ENCODE results near the gene AKAP6.

Gene AKAP6

DNA sequence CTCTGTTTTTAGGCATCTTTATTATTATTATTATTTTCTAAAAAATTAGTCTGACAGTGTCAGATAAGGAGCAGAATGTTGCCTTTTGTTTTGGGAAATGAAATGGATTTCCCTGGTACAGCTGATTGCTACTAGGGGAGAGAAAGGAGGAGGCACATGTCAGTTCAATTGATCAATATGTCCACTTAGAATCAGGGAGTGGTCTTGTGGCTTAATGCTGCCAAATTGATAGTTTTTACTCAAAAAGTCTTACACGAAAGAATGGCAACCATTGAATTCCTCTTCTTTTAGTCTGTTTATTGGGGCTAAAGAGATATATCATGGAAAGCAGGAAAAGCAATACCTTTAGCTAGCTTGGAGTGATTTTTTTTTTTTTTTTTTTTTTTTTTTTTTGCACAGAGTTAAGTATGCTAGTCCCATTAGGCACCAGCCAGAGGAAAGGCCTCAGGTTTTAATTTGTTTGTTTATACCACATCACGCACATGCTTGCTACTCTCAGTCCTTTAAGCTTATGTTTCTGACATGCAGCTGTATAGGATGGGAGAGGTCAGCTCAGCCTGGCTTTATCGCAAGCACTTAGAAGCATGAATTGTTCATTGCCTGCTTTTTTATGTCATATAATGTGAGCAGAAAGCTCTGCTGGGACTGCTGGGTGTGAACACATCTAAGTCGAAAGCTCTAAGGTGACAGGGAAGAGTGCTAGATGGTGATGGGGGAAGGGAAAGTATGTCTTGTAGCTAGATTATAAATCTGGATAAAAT is 1.4 kb downstream of the AKAP6 start:
- no peak for DNase-seq

DNA sequence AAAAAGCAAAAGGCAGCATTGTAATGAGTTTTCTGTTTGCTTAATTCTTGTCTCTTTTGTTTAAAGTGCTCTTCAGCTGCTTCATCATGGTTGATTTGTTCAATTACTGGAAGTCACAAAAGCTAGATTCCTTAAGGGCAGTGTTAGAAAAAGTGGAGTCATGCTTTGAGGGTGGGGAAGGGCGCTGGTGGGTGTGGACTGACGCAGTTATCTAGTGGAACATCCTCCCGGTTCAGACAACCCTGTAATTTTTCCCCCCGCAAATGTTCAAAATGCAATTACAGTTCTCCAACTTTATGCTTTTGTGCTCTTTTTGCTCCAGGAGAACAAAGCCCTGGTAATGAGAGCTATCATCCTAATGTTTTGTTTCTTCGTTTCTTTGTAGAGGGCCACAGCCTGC is 2.1 kb downstream of the AKAP6 start:
- DNase-seq, result no peak

- no peak for DNase-seq
Observed at GRCh38 chr14:32332415-32333316, 3.6 kb downstream of the AKAP6 start.

GRCh38 chr14:32336702-32337101 is 7.6 kb downstream of the AKAP6 start:
- DNase-seq, result no peak

GRCh38 chr14:32337759-32338158 is 8.7 kb downstream of the AKAP6 start:
- DNase-seq, result no peak

DNA sequence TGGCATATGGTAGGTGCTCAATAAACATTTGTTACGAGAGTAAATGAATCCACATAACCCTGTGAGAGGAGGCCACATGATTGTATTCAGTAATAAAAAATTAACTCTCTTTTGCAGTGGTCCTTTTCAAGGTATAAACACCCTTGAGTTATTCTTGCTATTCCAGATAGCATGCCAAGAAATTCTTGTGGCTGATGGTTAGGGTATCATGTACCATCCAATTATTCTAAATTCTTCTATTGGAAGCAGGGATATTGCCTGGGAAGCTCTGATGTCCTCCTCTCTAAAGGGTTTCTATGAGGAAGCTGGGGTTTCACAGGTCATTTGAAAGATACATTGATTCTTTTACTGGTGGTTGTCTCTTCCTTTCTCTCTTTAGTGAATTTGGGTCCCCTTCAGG is 10.1 kb downstream of the AKAP6 start:
- no peak for DNase-seq

- DNase-seq, result no peak
Observed at GRCh38 chr14:32341947-32342846, 13.1 kb downstream of the AKAP6 start.

DNA sequence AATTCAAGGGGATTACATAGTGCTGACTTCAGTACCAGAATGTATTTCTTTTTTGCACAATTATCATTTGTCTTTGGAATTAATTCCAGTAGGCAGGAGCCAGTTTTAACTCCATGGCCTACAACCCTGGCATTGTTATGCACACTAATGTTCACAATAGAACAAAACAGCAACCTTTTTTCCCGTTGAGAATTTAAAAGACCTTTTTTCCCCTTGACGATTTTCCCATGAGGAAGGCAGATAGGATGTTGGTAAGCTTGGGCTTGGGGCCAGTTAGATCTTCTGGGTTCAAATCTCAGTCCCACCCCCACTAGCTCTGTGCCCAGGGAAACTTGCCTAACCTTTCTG is 13.7 kb downstream of the AKAP6 start:
- DNase-seq, result no peak

GRCh38 chr14:32343926-32344430 is 14.9 kb downstream of the AKAP6 start:
- DNase-seq, result no peak

GRCh38 chr14:32345311-32345791 is 16.3 kb downstream of the AKAP6 start:
- DNase-seq, result peak; percentile 68

DNA sequence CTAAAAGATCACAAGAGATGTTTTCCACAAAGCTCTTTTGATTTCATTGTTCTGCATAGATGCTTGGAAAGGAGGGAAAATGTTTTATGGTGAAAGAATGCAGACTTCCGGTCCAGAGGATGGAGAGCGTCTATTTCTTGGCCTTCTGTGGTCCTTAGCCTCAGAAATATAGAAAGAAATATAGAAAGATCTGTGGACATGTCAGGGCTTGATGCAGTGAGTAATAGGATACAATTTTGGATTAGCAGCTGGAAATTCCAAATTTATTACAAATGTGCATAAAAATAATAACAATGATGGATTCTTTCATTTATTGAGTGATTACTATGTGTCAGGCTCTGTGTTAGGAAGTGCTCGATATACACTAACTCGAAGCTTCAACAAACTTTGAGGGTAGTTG is 20.2 kb downstream of the AKAP6 start:
- no peak for DNase-seq

DNA sequence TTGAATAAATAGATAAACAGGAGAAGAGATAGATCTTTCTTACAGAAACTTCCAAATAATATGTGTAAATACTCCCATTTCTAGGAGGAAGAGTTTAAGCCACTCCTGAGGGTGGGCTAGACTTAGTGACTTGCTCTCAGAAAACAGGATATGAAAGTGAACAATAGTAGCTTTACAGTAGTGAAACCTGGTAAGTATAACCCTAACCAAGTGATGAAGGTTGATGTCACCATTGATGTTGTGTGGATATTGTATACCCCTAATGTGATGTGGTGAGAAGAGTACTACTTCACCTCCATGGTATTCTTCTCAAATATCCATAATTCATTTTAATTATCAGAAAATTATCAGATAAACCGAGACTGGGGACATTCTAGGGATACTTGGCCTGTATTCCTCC is 20.9 kb downstream of the AKAP6 start:
- DNase-seq, result no peak

GRCh38 chr14:32352631-32353030 is 23.5 kb downstream of the AKAP6 start:
- DNase-seq, result no peak

GRCh38 chr14:32354716-32355115 is 25.6 kb downstream of the AKAP6 start:
- no peak for DNase-seq

- DNase-seq, result no peak
Observed at GRCh38 chr14:32358781-32359180, 29.7 kb downstream of the AKAP6 start.

DNA sequence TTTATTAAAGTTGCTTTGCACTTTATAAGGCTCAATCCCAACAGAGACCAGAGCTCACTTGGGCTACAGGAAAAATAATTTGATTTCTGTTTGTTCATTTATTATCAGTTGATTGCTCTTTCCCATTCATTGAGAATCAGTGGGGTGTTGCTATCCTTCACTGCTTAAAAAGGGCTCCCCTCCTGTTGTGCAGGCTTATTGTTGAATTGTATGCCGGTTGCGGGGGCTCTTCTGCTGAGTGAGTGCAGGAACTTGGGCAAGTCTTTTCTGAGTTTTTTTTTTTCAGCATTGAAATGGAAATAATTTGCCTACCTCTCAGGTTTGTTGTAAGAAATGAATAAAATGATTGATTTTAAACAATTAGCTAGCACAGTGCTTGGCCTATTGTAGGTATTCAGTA is 32.6 kb downstream of the AKAP6 start:
- DNase-seq, result no peak

DNA sequence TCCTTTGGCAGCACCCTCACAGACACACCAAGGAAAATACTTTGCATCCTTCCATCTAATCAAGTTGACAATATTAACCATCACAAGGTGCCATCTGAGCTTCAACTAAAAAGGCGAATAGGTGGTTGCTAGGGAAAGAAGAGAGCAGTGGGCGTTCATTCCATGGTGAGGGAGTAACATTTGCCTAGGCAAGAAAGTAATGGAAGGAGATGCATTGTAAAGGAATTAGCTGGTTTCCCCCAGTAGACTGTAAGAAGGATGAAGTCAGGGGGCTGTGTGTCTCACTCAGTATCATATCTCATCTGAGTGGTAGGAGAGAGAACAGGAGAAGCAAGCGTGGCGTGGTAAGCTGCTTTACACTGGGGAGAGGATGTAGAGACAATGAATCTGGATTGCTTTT is 34.7 kb downstream of the AKAP6 start:
- DNase-seq, result no peak

DNA sequence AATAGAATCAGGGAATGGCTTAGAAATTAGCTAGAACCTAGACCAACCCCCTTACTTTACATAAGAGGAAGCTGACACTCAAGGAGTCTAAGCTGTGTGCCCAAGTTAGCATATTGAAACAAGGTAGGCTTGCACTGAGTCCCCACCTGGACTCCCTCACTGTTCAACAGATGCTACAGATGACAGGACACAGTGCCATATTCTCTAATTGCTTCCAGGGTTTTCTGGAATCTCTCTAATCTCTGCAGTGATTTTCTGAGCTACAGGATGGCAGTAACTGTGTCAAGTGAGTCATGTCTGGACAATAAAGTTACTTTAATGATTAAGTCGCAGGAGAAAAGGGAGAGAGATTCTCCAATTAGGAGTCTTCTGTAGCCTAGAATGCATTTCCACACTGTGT is 35.8 kb downstream of the AKAP6 start:
- DNase-seq, result peak; percentile 56

DNA sequence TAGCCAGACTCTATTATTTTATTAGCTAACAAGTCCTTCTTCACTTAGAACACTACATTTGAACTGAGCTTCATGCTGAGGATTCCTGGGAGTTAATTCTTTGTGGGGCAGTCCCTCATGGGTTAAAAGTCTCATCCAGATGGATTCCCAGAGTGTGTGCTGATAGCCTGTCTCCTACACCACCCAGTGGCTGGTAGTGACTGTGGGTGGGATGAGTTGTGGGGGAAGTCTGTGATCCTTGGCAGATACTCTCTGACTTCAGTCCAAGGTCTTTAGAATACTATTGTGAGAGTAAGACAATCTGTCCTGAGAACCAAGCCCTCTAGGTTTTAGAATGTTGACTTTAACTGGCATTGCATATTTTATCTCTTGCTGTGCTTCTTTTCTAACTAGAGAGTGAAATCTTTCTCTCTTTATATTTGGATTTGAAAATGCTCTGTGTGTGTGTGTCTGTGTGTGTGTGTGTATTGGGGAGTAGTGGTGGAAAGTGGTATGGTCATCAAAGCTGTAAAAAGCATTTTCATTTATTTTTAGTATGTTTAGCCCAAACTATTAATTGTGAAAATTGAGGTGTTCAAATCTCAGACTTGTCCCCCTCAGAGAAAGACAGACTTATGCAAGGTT is 37.3 kb downstream of the AKAP6 start:
- DNase-seq, result peak; percentile 61

DNA sequence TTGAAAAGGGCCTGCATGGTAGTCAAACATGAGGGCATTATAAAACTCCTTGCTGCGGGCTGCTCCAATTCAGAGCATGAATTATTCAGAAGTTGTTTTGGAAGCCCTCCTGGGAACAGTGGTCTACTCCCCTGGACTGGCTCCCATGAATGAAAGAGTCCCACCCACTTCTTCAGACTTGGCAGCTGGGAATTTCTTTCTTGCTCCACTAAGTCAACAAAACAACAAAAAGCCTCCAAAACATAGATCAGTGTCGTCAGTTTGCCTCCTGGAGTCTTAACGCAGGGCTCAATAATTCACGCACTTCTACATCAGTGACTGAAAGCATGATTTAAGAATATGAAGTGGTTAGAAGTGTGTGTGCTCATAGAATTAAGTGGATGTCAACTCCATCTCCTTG is 37.9 kb downstream of the AKAP6 start:
- DNase-seq, result no peak

GRCh38 chr14:32367516-32367915 is 38.4 kb downstream of the AKAP6 start:
- no peak for DNase-seq

DNA sequence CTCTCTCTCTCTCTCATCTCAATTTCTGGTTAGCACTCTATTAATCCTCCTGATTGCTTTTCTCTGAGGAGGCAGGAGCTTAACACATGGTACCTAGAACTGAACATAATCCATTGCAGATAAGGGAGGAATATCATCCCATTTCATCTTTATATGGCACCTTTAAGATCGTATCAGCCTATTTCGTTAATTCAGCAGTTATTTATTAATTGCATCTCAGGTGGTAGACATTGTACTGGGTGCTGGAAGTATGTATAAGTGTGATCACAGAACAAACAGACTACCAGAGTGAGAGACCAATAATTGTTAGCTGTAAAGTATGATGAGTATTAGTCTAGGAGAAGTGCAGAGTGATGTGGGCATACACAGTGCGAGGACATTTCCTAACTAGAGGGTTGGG is 39.0 kb downstream of the AKAP6 start:
- DNase-seq, result no peak

Measured in islet precursor cell (in vitro differentiated cells).